Uterus (tissue), 4 donors: Measurements from ENCODE around the gene KLK2. TPM values are rescaled to one million over a fixed set of nuclear protein-coding genes. Genes with fewer than 3 reads are reported as not detected.
A peak's percentile ranks its signal among the peaks of the same experiment; 100 is the strongest.

Experiments
- DNase-seq, 2 donors: peaks; one replicate each; pipeline ENCODE4 v3.0.0-alpha.2; 2019 to 2020
- H3K27ac ChIP-seq, 2 donors: fragments of 200-600 bp; sonication (generic); 1 replicate in 1 of 2; 2 replicates in 1 of 2; pipeline ENCODE4 v1.5.1; 2016 to 2018
- H3K27me3 ChIP-seq, 2 donors: fragments of 200-600 bp; sonication (generic); one replicate each; pipeline ENCODE4 v1.5.1; 2018 to 2019; ENCODE audit warnings: control low read depth in 1 of 2
- H3K36me3 ChIP-seq, 2 donors: fragments of 200-600 bp; sonication (generic); one replicate each; pipeline ENCODE4 v1.5.1; 2019; ENCODE audit warnings: control low read depth in 1 of 2
- H3K4me1 ChIP-seq, 2 donors: fragments of 200-600 bp; sonication (generic); one replicate each; pipeline ENCODE4 v1.5.1; 2018 to 2019; ENCODE audit warnings: control low read depth in 1 of 2
- H3K4me3 ChIP-seq, 2 donors: fragments of 200-600 bp; sonication (generic); 1 replicate in 1 of 2; 2 replicates in 1 of 2; pipeline ENCODE4 v1.5.1; 2018 to 2019; ENCODE audit warnings: mild to moderate bottlenecking in 1 of 2
- H3K9me3 ChIP-seq, 2 donors: fragments of 200-600 bp; sonication (generic); one replicate each; pipeline ENCODE4 v1.5.1; 2019; ENCODE audit warnings: control low read depth in 1 of 2
- CTCF ChIP-seq, 4 experiments: fragments of 200-600 bp in 2 of 4; fragments of 450-650 bp in 2 of 4; sonication (generic) in 2 of 4; IDR thresholded peaks; one replicate each; pipeline ENCODE4 v1.5.1; 2016 to 2019; ENCODE audit warnings: antibody characterized with exemption in 4 of 4, mild to moderate bottlenecking in 2 of 4, moderate library complexity in 1 of 4
- POLR2A ChIP-seq, 2 donors: fragments of 450-650 bp; IDR thresholded peaks; one replicate each; pipeline ENCODE4 v1.6.1; 2016; ENCODE audit warnings: antibody characterized with exemption in 2 of 2, mild to moderate bottlenecking in 1 of 2, moderate library complexity in 1 of 2
- intact Hi-C: fragments of 100-400 bp; cut with DNase I; formaldehyde crosslinking; loops from one replicate; pipeline ENCODE4 v1.15.1; 2023; ENCODE audit warnings: low total_unique reads
- total RNA-seq, 4 donors: library from RNA; depleted of rRNA in 3 of 4; stranded (reverse); fragments of >200 nt in 3 of 4; gene quantifications; one replicate each; pipeline versions ENCODE4 v1.1.0 to v1.2.4, GENCODE V29; 2014 to 2023
- donor health status: DM: yes; HTN: yes; CAD: no.

Gene KLK2
- total RNA-seq, 4 donors from 2014 or later, result 0.41 TPM; not detected in 3

DNA sequence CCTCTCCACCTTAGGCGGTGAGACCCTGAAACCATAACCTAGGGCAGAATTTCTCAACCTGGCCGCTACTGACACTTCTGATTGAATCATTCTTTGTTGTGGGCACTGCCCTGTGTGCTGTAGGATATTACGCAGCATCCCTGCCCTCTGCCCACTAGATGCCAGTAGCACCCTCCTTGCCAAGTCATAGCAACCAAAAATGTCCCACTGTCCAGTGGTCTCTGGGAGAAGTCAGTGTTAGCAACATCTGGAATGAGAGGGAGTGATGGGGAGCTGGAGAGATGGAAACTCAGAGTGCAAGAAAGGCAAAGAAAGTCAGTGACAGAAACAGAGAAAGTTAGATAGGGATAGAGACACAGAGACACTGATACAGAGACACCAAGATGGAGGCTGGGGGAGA is 24.4 kb downstream of the KLK2 start:
- intact Hi-C loops, result no loop called here
- TF ChIP-seq POLR2A (IDR thresholded peaks at IDR 0.05) (no peak), CTCF (IDR thresholded peaks at IDR 0.05) (no peak)
- Histone ChIP-seq H3K27me3 (no peaks in the 10 kb centered on the region), H3K36me3 (no peaks in the 10 kb centered on the region), H3K9me3 (no peaks in the 10 kb centered on the region), H3K4me3 (no peak overlapping the region), H3K4me1 (no peaks in the 10 kb centered on the region), H3K27ac (no peak overlapping the region)
- DNase-seq, result no peak

DNA sequence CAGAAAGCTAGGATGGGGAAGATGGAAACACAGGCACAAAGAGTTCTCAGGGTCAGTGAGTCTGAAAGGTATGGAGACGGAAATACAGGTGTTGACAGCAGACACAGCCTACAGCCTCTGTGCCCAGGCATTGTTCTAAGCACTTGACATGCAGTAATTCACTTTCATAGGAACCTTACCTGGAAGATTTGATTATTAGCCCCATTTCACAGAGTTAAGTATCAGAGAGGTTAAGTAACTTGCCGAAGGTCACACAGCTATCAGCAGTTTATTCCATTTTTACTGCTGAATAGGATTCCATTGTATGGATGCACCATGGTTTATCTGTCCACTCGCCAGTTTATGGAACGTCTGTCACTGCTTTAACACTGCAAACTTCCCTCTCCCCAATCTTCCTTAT is 24.8 kb downstream of the KLK2 start:
- no peak for DNase-seq
- Histone ChIP-seq H3K27ac (no peak overlapping the region), H3K4me1 (no peaks in the 10 kb centered on the region), H3K36me3 (no peaks in the 10 kb centered on the region), H3K27me3 (no peaks in the 10 kb centered on the region), H3K4me3 (no peak overlapping the region), H3K9me3 (no peaks in the 10 kb centered on the region)
- intact Hi-C loops, result no loop called here
- TF ChIP-seq POLR2A (IDR thresholded peaks at IDR 0.05) (no peak), CTCF (IDR thresholded peaks at IDR 0.05) (no peak)

- no peak overlapping the region for H3K4me3 ChIP-seq
- TF ChIP-seq CTCF (IDR thresholded peaks at IDR 0.05) (no peak), POLR2A (IDR thresholded peaks at IDR 0.05) (no peak)
- H3K27ac ChIP-seq, result no peak overlapping the region
- H3K27me3 ChIP-seq, result no peaks in the 10 kb centered on the region
- no peaks in the 10 kb centered on the region for H3K9me3 ChIP-seq
- no peak for DNase-seq
- H3K4me1 ChIP-seq, result no peaks in the 10 kb centered on the region
- intact Hi-C loops, result no loop called here
- H3K36me3 ChIP-seq, result no peaks in the 10 kb centered on the region
These were observed 26.3 kb downstream of the KLK2 start for GRCh38 chr19:50899569-50899968.

GRCh38 chr19:50902640-50903039 is 29.4 kb downstream of the KLK2 start:
- H3K4me1 ChIP-seq, result no peaks in the 10 kb centered on the region
- no peak overlapping the region for H3K4me3 ChIP-seq
- TF ChIP-seq POLR2A (IDR thresholded peaks at IDR 0.05), result no peak
- TF ChIP-seq CTCF (IDR thresholded peaks at IDR 0.05), result no peak
- H3K27ac ChIP-seq, result no peak overlapping the region
- H3K27me3 ChIP-seq, result peaks cover 0 to 3% of the 10 kb centered on the region in 2 donors
- intact Hi-C loops, result no loop called here
- H3K36me3 ChIP-seq, result no peaks in the 10 kb centered on the region
- H3K9me3 ChIP-seq, result no peaks in the 10 kb centered on the region
- no peak for DNase-seq

GRCh38 chr19:50906217-50906616 is 33.0 kb downstream of the KLK2 start:
- Histone ChIP-seq H3K9me3 (no peaks in the 10 kb centered on the region), H3K27ac (no peak overlapping the region), H3K36me3 (no peaks in the 10 kb centered on the region), H3K4me3 (no peak overlapping the region), H3K4me1 (no peaks in the 10 kb centered on the region), H3K27me3 (peaks cover 0 to 4% of the 10 kb centered on the region in 2 donors)
- DNase-seq, result no peak
- TF ChIP-seq CTCF (IDR thresholded peaks at IDR 0.05), result peak in 1 of 4 experiments; percentile 30
- TF ChIP-seq POLR2A (IDR thresholded peaks at IDR 0.05), result no peak
- intact Hi-C loops, result no loop called here
